DND-41 (cell line): ENCODE measurements around the gene PTGR2.

ENCODE experiments used
- ATAC-seq: fragments of 200-7000 bp; cut with Tn5 transposase; 3 replicates; pipeline ENCODE4 v1.9.1; 2021; ENCODE audit warnings: low read depth; ENCODE audit not compliant: insufficient read depth
- DNase-seq: peaks from one replicate; pipeline ENCODE4 v3.0.0-alpha.2; 2020
- H2AFZ ChIP-seq: 2 replicates; pipeline ENCODE4 v1.6.0; 2012; ENCODE audit warnings: low read depth, low read length
- H3K27ac ChIP-seq: 2 replicates; pipeline ENCODE4 v1.5.1; 2012; ENCODE audit warnings: low read length, inconsistent platforms
- H3K27me3 ChIP-seq: fragments of 200-600 bp; sonication (generic); 2 replicates; pipeline ENCODE4 v1.6.0; 2012; ENCODE audit warnings: low read length, mild to moderate bottlenecking, inconsistent platforms; ENCODE audit not compliant: insufficient read depth, poor library complexity
- H3K36me3 ChIP-seq: 2 replicates; pipeline ENCODE4 v1.5.1; 2012; ENCODE audit warnings: low read length, inconsistent platforms; ENCODE audit not compliant: insufficient read depth
- H3K4me1 ChIP-seq: 2 replicates; pipeline ENCODE4 v1.5.1; 2012; ENCODE audit warnings: mild to moderate bottlenecking, low read length; ENCODE audit not compliant: insufficient read depth
- H3K4me2 ChIP-seq: 2 replicates; pipeline ENCODE4 v1.6.0; 2012; ENCODE audit warnings: mild to moderate bottlenecking, moderate library complexity, low read length, inconsistent platforms; ENCODE audit not compliant: insufficient read depth
- H3K4me3 ChIP-seq, 2 experiments: fragments of 200-600 bp in 1 of 2; shearing (Covaris generic) in 1 of 2; 2 replicates each; pipeline ENCODE4 v1.5.1; 2012 to 2016; ENCODE audit warnings: inconsistent platforms in 2 of 2, low read length in 2 of 2, mild to moderate bottlenecking in 2 of 2, low read depth in 1 of 2, moderate library complexity in 1 of 2
- H3K79me2 ChIP-seq: 2 replicates; pipeline ENCODE4 v1.6.0; 2012; ENCODE audit warnings: low read length, inconsistent platforms; ENCODE audit not compliant: insufficient read depth
- H3K9ac ChIP-seq: 2 replicates; pipeline ENCODE4 v1.6.0; 2012; ENCODE audit warnings: low read depth, mild to moderate bottlenecking, inconsistent platforms, low read length, moderate library complexity
- H3K9me3 ChIP-seq: 2 replicates; pipeline ENCODE4 v1.5.1; 2012; ENCODE audit warnings: low read length, moderate library complexity, mild to moderate bottlenecking, inconsistent platforms; ENCODE audit not compliant: insufficient read depth, severe bottlenecking
- H4K20me1 ChIP-seq: 2 replicates; pipeline ENCODE4 v1.6.0; 2012; ENCODE audit warnings: low read length; ENCODE audit not compliant: insufficient read depth
- EZH2 ChIP-seq: IDR thresholded peaks from 3 replicates; pipeline ENCODE4 v1.6.1; 2012; ENCODE audit warnings: borderline replicate concordance, low read depth, mild to moderate bottlenecking, moderate library complexity, low read length, inconsistent platforms; ENCODE audit not compliant: severe bottlenecking
- TF ChIP-seq, protein P1 (sequence below): IDR thresholded peaks from 2 replicates; pipeline ENCODE4 v1.5.1; 2012; ENCODE audit warnings: borderline replicate concordance, low read length, moderate library complexity, mild to moderate bottlenecking; ENCODE audit not compliant: poor library complexity, severe bottlenecking; ENCODE audit errors: extremely low read depth

Gene PTGR2

DNA sequence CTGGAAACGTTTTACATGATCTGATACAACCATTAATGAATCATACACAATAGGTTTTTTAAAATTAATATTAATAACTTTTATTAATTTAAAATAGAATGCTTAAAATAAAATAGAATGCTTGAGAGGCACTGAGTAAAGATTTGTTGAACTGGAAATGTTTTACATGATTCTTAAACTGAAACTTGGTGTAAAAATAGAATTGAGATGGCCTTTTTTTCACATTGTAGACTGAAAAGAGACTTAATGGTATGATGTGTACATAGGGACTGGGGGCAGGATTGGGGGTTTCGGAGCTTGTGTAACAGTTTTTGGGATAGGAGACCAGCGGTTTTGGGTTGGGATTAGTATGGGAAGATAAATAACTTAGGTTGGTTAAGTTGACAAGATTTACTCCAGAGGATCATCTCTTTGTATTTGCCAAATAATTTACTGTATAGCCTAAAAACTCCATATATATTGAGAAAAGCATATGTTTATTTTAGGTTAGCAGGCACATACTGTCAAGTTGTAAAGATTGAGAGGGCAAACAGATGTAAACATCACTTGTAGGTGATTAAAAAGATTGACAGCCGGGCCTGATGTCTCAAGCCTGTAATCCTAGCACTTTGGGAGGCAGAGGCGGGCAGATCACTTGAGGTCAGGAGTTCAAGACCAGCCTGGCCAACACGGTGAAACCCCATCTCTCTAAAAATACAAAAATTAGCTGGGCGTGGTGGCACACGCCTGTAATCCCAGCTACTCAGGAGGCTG lies 33.0 kb downstream of the PTGR2 start:
- Histone ChIP-seq H3K4me2 (peak overlapping the region; percentile 69), H3K9me3 (no peaks in the 10 kb centered on the region), H3K79me2 (peaks cover 44% of the 10 kb centered on the region), H3K36me3 (no peaks in the 10 kb centered on the region; the same call in 1 of the 2 replicates), H3K27ac (no peak overlapping the region), H3K9ac (no peak overlapping the region), H3K4me1 (peaks cover 38% of the 10 kb centered on the region), H2AFZ (no peak overlapping the region), H4K20me1 (peaks cover 4% of the 10 kb centered on the region; the same call in 1 of the 2 replicates), H3K4me3 (no peak overlapping the region; a peak in 1 of 4 replicates), H3K27me3 (no peaks in the 10 kb centered on the region)
- TF ChIP-seq EZH2 = no peak
- TF ChIP-seq, protein P1, sequence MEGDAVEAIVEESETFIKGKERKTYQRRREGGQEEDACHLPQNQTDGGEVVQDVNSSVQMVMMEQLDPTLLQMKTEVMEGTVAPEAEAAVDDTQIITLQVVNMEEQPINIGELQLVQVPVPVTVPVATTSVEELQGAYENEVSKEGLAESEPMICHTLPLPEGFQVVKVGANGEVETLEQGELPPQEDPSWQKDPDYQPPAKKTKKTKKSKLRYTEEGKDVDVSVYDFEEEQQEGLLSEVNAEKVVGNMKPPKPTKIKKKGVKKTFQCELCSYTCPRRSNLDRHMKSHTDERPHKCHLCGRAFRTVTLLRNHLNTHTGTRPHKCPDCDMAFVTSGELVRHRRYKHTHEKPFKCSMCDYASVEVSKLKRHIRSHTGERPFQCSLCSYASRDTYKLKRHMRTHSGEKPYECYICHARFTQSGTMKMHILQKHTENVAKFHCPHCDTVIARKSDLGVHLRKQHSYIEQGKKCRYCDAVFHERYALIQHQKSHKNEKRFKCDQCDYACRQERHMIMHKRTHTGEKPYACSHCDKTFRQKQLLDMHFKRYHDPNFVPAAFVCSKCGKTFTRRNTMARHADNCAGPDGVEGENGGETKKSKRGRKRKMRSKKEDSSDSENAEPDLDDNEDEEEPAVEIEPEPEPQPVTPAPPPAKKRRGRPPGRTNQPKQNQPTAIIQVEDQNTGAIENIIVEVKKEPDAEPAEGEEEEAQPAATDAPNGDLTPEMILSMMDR = no peak
- DNase-seq (no peak), ATAC-seq (no peak)

DNA sequence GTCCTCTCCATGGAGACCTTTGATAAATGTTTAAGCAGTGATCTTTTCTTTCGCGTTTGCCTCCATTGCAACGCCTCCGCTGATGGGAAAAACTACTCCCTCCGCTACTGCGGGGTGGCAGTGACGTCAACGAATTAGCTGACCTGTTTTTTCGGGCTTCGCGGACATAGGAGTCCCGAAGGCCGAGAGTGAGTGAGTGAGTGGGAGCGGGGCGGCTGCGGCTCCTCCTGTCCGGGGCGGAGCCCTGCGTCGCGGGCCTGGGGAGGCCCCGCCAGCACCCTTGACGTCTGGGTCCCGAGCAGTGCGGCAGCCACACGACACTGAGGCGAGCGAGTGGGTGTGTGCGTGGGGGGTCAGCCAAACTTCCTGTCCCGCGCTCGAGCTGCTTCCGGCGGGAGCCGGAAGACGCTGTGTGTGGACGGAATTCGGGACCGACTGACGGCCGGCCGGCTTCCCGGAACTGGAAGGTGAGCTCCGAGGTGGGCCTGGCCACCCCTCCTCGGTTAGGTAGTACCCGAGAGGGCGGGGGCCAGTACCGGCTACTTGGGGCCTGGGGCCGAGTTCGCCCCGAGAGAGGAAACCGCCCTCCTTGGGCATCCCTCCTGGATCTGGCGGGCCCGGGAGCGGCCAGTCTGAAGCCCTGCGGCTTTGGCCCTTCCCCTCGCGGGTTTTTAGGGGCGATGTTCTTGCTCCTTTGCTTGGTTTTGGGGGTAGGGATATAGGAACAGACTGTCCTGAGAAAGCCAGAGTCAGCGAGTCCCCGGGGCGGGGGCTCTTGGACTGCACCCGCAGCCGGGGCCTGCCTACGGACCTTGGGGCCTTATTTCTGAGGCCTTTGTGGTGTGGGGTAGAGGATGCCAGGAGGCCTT lies 35.1 kb downstream of the PTGR2 start, which contains the start of gene ZNF410:
Gene ZNF410, plus strand, starts transcription at position 411 of the 869 bp plus-strand sequence. CDS start 5,317 bp downstream, outside the sequence.
- H3K36me3 ChIP-seq = peaks cover 3% of the 10 kb centered on the region
- peak within 1 kb of the TSS; percentile 69 for H3K4me2 ChIP-seq
- H3K4me1 ChIP-seq = peaks cover 43% of the 10 kb centered on the region
- peaks cover 7% of the 10 kb centered on the region; the same call in 1 of the 2 replicates for H4K20me1 ChIP-seq
- no peaks in the 10 kb centered on the region for H3K9me3 ChIP-seq
- peak within 1 kb of the TSS; percentile 89 for H3K9ac ChIP-seq
- DNase-seq = peak; percentile 87
- peak within 1 kb of the TSS; percentile 88 for H2AFZ ChIP-seq
- H3K79me2 ChIP-seq = peaks cover 65% of the 10 kb centered on the region
- TF ChIP-seq EZH2 = no peak
- TF ChIP-seq, protein P1 = no peak
- no peaks in the 10 kb centered on the region for H3K27me3 ChIP-seq
- peak; percentile 97 for ATAC-seq
- H3K27ac ChIP-seq = peak within 1 kb of the TSS; percentile 83
- H3K4me3 ChIP-seq = peak within 1 kb of the TSS; percentile 71 to 94

DNA sequence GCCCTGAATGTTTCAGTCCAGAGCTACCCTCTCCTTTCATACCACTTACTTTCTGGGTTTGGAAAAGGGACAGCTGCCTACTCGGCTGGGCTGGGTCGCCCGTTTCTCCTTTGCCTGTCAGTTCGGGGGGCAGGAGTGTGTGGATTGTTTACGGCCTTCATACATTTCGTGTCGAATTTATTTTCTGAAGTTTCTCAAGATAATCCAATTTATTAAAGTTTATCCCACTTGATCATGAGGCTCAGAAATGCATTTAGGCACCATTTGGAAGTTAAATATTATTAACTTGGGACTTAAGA lies 35.6 kb downstream of the PTGR2 start:
- peak overlapping the region; percentile 71 to 94 for H3K4me3 ChIP-seq
- peak; percentile 26 for DNase-seq

More for the DNA sequence above, 35.6 kb downstream of the PTGR2 start:
- ATAC-seq = peak; percentile 15; the same call in 2 of the 3 replicates
- H3K4me2 ChIP-seq = peak overlapping the region; percentile 69
- peak overlapping the region; percentile 83 for H3K27ac ChIP-seq
- no peaks in the 10 kb centered on the region for H3K9me3 ChIP-seq
- H3K9ac ChIP-seq = peak overlapping the region; percentile 89
- peak overlapping the region; percentile 88 for H2AFZ ChIP-seq
- H3K27me3 ChIP-seq = no peaks in the 10 kb centered on the region
- peaks cover 10% of the 10 kb centered on the region; the same call in 1 of the 2 replicates for H4K20me1 ChIP-seq
- TF ChIP-seq, protein P1 = no peak
- no peak for TF ChIP-seq EZH2
- peaks cover 70% of the 10 kb centered on the region for H3K79me2 ChIP-seq
- H3K4me1 ChIP-seq = peaks cover 44% of the 10 kb centered on the region
- peaks cover 6% of the 10 kb centered on the region for H3K36me3 ChIP-seq
